Measurements from ENCODE around the gene DOCK9. TPM values are rescaled to one million over a fixed set of nuclear protein-coding genes. Genes with fewer than 3 reads are reported as not detected.

Gene DOCK9
- total and polyA plus RNA-seq, 9 of the 15 experiments (the other 6 are each of a cell fraction or from before 2014, with no cell fraction given) = 3.5 to 25.3 (median 16.7) TPM

GRCh38 chr13:98951266-98951665 lies 26.6 kb downstream of the DOCK9 start:
- H3K4me2 ChIP-seq (ENCODE audit: insufficient read depth, low read length) = no peak overlapping the region
- intact Hi-C loops (cut with micrococcal nuclease) = no loop called here
- no peaks in the 10 kb centered on the region; the same call in 2 of the 3 replicates for H3K79me2 ChIP-seq (ENCODE audit: control insufficient read depth, insufficient read depth, low read length)
- no peak overlapping the region for H3K4me3 ChIP-seq
- TF ChIP-seq USF1 (CRISPR knock-in tag; IDR thresholded peaks at IDR 0.05) (no peak), PHB2 (IDR thresholded peaks at IDR 0.05; ENCODE audit: low read depth) (no peak), GTF2A2 (tag; IDR thresholded peaks at IDR 0.05) (no peak), CEBPB (tag; IDR thresholded peaks at IDR 0.05) (no peak), SP2 (IDR thresholded peaks at IDR 0.05; ENCODE audit: extremely low read depth, low read depth, low read length, poor library complexity, severe bottlenecking) (no peak), ETS1 (conservative IDR thresholded peaks at IDR 0.05; ENCODE audit: control insufficient read depth, low read depth, low read length) (no peak)
- in situ Hi-C loops (cut with MboI) = no loop called here
- no peak for DNase-seq (ENCODE audit: extremely low read depth in 1 of 4, low spot score in 3 of 4)
- ChIA-PET CTCF (ENCODE audit: low intra/inter-chr PET ratio) (no interaction called here), POLR2A (no interaction called here)
- H3K9me3 ChIP-seq (replicated peaks; ENCODE audit: control insufficient read depth, insufficient read depth, low read depth, low read length) = no peaks in the 10 kb centered on the region
- no peaks in the 10 kb centered on the region for H3K27me3 ChIP-seq (ENCODE audit: control insufficient read depth in 2 of 2, insufficient read depth in 2 of 2, low read length in 2 of 2)
- no peak for FAIRE-seq
- 79% methylated on average over 6 of the region's 6 CpGs for WGBS (ENCODE audit: insufficient coverage, low coverage, missing lambda C conversion rate)
- no peak overlapping the region for H2AFZ ChIP-seq (ENCODE audit: low read depth, low read length)
- no TSS peak for BruUV-seq (replicated peaks)
- H3K27ac ChIP-seq (ENCODE audit: extremely low read depth, low read depth, low read length) = no peak overlapping the region
- no peaks in the 10 kb centered on the region for H4K20me1 ChIP-seq (replicated peaks; ENCODE audit: control insufficient read depth, insufficient read depth, low read length)
- no peak for ATAC-seq
- H3K9me1 ChIP-seq (ENCODE audit: control insufficient read depth, insufficient read depth, low read length) = no peaks in the 10 kb centered on the region
- H3K4me1 ChIP-seq (replicated peaks in 1 of 2; ENCODE audit: control insufficient read depth in 2 of 2, insufficient read depth in 2 of 2, low read length in 2 of 2) = no peaks in the 10 kb centered on the region
- H3K9ac ChIP-seq (ENCODE audit: insufficient read depth in 1 of 2, low read depth in 2 of 2, low read length in 2 of 2) = no peak overlapping the region
- H3K36me3 ChIP-seq (ENCODE audit: control insufficient read depth, insufficient read depth, low read length) = no peaks in the 10 kb centered on the region

All from K562 (cell line).